Kidney epithelial cell (primary cell): ENCODE measurements around the gene CR1L. TPM values are rescaled to one million over a fixed set of nuclear protein-coding genes. Genes with fewer than 3 reads are reported as not detected.

Experiments
- DNase-seq: peaks from one replicate; pipeline ENCODE4 v3.0.0-alpha.2; 2010; ENCODE audit warnings: low read depth
- H3K27me3 ChIP-seq: 2 replicates; pipeline ENCODE4 v1.6.0; 2011; ENCODE audit warnings: low read length; ENCODE audit not compliant: control insufficient read depth, insufficient read depth
- H3K36me3 ChIP-seq: 2 replicates; pipeline ENCODE4 v1.5.1; 2011; ENCODE audit warnings: low read length; ENCODE audit not compliant: control insufficient read depth, insufficient read depth
- H3K4me3 ChIP-seq: 2 replicates; pipeline ENCODE4 v1.5.1; 2011; ENCODE audit warnings: low read depth, mild to moderate bottlenecking, control low read depth, low read length
- total RNA-seq: library from RNA; depleted of rRNA; stranded (reverse); fragments of >200 nt; gene quantifications from 2 replicates; pipeline ENCODE4 v1.2.3, GENCODE V29; 2015
- TF ChIP-seq, protein P1 (sequence below): IDR thresholded peaks from 2 replicates; pipeline ENCODE4 v1.5.1; 2011; ENCODE audit warnings: mild to moderate bottlenecking, moderate library complexity, low read length, control low read depth, inconsistent platforms; ENCODE audit not compliant: insufficient read depth, poor library complexity, severe bottlenecking

Gene CR1L
- total RNA-seq, 1 donor from 2014 or later: not detected

DNA sequence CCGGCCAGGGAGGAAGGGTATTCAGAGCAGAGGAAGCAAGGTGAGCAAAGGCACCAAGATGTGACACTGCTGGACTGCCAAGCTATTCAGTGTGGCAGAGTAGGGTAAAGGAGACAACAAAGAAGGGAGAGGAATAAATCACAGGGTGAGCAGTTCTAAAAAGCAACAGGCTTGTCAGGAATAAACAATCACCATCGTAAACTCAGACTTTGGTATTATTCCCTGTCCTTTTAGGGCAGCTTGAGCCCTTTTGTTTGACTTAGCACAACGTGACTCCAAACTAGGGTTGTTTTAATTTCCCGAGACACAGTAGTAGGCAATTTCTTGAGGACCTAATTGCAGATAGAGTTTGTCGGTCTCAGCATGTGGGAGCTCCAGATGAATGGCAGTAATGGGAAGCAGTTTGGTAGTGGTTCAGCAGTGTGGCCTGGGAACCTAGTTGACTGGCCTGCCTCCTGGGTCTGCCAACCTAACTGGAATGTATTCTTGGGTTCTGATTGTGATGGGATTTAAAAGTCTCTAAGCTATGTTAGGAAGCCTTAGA lies 4.3 kb downstream of the CR1L start:
- Histone ChIP-seq H3K36me3 (no peaks in the 10 kb centered on the region), H3K4me3 (no peak overlapping the region), H3K27me3 (peaks cover 8% of the 10 kb centered on the region)
- no peak for DNase-seq
- TF ChIP-seq, protein P1, sequence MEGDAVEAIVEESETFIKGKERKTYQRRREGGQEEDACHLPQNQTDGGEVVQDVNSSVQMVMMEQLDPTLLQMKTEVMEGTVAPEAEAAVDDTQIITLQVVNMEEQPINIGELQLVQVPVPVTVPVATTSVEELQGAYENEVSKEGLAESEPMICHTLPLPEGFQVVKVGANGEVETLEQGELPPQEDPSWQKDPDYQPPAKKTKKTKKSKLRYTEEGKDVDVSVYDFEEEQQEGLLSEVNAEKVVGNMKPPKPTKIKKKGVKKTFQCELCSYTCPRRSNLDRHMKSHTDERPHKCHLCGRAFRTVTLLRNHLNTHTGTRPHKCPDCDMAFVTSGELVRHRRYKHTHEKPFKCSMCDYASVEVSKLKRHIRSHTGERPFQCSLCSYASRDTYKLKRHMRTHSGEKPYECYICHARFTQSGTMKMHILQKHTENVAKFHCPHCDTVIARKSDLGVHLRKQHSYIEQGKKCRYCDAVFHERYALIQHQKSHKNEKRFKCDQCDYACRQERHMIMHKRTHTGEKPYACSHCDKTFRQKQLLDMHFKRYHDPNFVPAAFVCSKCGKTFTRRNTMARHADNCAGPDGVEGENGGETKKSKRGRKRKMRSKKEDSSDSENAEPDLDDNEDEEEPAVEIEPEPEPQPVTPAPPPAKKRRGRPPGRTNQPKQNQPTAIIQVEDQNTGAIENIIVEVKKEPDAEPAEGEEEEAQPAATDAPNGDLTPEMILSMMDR: no peak

DNA sequence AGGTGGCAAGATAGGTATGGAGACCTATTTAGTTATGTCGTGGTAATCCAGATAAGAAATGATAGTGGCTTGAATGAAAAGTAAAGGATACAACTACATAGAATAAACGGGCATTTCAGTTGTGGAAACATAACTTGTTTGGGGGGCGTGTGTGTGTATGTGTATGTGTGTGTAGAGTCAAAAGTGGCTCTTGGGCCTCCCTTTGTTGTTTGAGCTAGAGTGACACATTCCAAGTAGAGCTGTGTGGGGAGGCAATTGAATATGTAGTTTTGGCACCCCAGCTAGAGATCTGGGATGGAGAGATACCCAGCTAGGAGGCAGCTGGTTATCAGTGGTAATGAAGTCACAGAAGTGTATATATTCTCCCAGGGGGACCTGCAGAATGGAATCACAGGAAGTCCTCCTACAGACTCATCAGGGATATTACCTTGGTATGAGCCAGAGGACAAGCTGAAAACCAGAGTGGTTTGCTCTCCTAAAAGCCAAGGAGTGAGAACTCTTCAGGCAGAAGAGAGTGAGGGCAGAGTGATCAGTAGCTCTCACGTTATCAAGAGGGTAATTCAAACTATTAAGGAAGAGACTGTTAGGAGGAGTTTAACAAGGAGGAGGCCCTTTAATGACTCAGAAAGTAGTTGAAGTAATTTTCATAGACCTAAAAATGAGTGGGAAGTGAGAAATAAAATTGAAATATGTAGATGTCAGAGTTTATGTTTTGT lies 5.1 kb downstream of the CR1L start:
- TF ChIP-seq, protein P1: no peak
- peaks cover 7% of the 10 kb centered on the region for H3K27me3 ChIP-seq
- no peak for DNase-seq
- H3K4me3 ChIP-seq: no peak overlapping the region
- H3K36me3 ChIP-seq: no peaks in the 10 kb centered on the region

DNA sequence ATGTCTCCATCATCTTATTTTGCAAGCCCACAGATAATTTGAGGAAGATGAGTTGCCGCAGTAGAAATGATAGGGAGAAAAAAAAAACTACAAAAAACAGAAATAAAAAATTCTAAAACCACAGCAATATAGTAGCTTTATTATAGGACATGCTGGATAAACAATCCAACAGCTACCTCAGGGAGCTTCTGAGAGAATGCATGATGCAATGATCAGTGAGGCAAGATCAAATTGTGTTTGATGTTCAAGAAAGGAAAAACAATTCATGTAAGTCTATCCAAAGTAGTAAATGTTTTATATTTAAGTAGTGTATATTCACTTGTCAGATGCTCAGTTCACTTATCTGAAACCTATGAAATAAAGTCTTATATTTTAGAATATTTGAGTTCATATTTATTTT lies 6.7 kb downstream of the CR1L start:
- TF ChIP-seq, protein P1: no peak
- Histone ChIP-seq H3K4me3 (no peak overlapping the region), H3K27me3 (no peaks in the 10 kb centered on the region), H3K36me3 (no peaks in the 10 kb centered on the region)
- DNase-seq: no peak

DNA sequence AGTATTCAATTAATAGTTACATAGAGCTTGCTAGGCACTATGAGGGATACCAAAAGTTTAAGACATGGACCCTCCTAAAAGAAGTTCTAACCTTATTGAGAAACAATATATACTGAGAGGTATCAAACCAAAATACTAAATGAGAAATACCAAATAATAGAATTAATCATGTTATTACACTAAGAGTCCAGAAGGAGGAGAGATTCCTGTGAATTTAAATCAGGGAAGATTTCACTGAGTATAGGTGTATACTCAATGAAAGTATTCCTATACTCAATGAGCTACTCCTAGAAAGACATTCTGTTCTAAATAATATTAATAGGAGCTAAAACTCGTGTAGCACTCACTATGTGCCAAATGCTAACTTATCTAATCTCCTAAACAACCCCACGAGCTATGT lies 9.4 kb downstream of the CR1L start:
- Histone ChIP-seq H3K4me3 (no peak overlapping the region), H3K36me3 (no peaks in the 10 kb centered on the region), H3K27me3 (no peaks in the 10 kb centered on the region)
- DNase-seq: no peak
- TF ChIP-seq, protein P1: peak; percentile 1

DNA sequence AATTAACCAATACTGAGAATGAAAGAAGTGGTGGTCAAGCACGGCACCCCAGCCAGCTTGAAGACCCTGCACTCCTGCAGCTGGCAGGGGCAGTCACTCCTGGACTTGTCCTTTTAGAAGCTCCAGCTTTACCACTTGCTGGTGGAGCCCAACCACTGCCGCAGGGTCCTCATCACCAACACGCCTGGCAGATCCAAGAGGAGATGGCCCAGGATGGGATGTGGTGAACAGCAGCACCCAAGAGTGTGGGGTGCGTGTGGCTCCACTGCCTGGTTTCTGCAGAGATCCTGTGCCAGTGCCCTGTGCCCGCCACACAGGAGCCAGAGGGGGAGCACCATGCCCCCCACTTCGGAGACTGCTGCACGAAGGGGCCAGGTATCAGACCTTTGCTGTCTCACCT lies 13.5 kb downstream of the CR1L start:
- H3K36me3 ChIP-seq: no peaks in the 10 kb centered on the region
- no peaks in the 10 kb centered on the region for H3K27me3 ChIP-seq
- no peak overlapping the region for H3K4me3 ChIP-seq
- TF ChIP-seq, protein P1: no peak
- DNase-seq: no peak

DNA sequence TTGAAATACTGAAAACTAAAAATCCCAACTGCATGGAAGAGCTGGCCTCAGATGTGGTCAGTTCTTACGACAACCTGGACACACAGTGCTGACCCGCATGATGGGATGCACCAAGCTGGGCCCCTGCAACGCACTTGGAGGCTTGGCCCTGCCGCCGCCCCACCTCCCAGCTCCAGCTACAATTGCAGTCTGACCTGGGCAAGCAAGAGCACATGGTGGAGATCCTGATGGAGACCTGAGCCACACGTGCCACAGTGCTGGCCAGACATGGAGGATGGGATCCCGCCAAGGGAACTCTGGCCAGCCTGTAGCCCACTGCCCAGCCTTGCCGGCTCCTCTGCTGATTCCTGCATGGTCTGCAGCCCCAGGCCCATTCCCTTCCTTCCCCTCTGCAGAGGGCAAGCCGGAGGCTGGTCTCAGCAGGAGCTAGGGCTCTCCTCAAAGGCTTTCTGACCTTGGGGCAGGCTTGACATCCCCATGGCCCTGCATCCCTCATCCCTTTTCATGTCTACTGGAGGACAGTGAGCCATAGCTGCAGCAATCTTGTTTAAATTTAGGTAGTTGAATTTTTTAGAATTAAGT lies 14.1 kb downstream of the CR1L start:
- no peak for DNase-seq
- Histone ChIP-seq H3K27me3 (no peaks in the 10 kb centered on the region), H3K36me3 (no peaks in the 10 kb centered on the region), H3K4me3 (no peak overlapping the region)
- TF ChIP-seq, protein P1: no peak
